ENCODE results near the gene ZNF221. TPM values are rescaled to one million over a fixed set of nuclear protein-coding genes. Genes with fewer than 3 reads are reported as not detected.
A peak's percentile ranks its signal among the peaks of the same experiment; 100 is the strongest.

The ZNF221 gene
- total RNA-seq, result 10 to 100 TPM in 4 of 8 experiments, 1 to 10 TPM in 4; 3.9 to 12.1 (median 10.0) TPM

DNA sequence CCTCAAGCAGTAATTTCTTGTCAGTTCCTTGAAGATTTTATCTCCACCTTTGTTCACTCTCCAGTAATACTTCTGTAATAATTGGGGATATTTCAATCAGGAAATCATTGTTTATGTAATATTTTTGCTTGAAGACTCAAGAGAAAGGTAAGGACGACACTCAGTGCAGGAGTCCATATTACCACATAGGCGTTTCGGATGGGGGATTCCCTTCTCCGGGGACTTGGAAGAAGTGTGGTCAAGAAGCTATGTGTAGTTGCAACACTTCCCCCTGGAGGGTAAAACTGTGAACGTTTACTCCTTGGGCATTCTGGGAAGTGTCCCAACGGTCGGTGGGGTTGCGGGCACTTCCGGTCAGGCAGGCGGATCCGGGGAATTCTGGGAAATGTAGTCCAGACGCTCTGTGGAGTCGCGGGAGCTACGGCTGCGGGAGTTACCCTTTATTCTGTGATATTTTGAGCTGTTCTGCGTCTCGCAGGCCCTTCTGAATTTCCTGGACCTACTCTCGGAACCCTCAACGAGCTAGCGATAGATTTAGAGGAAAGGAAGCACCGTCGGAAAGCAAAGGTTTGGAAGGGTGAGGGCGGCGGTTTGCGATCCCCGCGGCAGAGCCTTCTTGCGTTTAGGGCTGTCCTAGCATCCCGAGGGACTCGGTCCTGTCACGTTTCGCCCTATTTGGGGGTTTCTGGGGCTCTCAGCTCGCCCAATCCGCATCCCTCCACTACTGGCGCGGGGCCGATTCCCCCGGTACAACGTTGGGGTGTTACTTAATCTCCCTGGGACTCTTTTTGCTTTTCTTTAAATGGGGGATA lies at the start of gene ZNF221:
TSS of gene ZNF221 (plus strand) at position 395 of the 812 bp plus-strand sequence. CDS start 11,499 bp downstream, outside the sequence.
- H3K4me3 ChIP-seq, result peak within 1 kb of the TSS; percentile 65 to 100 (median 96)
- ATAC-seq (replicated peaks in 6 of 8), result peak; percentile 97 to 99 (median 99)
- in situ Hi-C loops (cut with MboI; ENCODE audit: low pct_unique_long_range_greater_than_20kb in 2 of 9, low sequenced_read_pairs in 9 of 9, unreplicated experiment in 9 of 9), result no loop called here
- 0 to 5% (median 1%) methylated on average over 1 to 28 of the region's 40 CpGs; no CpG with 5 or more reads in 1 of the 10 experiments for WGBS, 10 experiments
- peak within 1 kb of the TSS; percentile 23 to 77 for H3K27ac ChIP-seq
- peaks cover 0 to 2% of the 10 kb centered on the region in 2 donors for H3K4me1 ChIP-seq (replicated peaks in 1 of 2)

- peak; percentile 93 to 100 (median 99) for ATAC-seq (replicated peaks in 6 of 8)
- WGBS, 10 experiments, result 5 to 81% (median 58%) methylated on average over 1 to 19 of the region's 39 CpGs
These were observed 49.3 kb upstream of the ZNF221 start for GRCh38 chr19:43901395-43902390.

DNA sequence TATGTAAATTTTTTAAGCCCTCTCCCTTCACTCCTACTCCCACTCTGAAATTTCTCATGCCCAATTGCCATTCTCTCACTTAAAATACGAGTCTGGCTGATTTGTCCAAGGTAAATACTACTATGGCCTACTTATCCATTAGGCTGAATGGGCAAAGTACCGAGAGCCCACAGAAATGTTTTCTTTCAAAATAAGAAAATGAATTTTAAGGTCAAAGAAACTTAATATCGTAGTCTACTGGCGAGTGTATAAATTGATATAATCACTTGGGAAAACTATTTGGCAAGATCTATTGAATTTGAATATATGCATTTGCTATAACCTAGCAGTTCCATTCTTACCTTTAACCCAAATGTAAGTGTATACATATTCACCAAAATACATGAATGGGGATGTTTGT lies 48.6 kb upstream of the ZNF221 start:
- Histone ChIP-seq H3K4me3 (peak overlapping the region in 3 of 5 donors; percentile 36 to 61 (median 37)), H3K27ac (no peak overlapping the region), H3K4me1 (replicated peaks in 1 of 2) (no peaks in the 10 kb centered on the region)
- ATAC-seq (replicated peaks in 6 of 8), result no peak
- WGBS, 10 experiments, result 58 to 100% (median 90%) methylated on average over 1 to 4 of the region's 4 CpGs
- in situ Hi-C loops (cut with MboI; ENCODE audit: low pct_unique_long_range_greater_than_20kb in 2 of 9, low sequenced_read_pairs in 9 of 9, unreplicated experiment in 9 of 9), result no loop called here

More at GRCh38 chr19:43901395-43902390, 49.3 kb upstream of the ZNF221 start:
- in situ Hi-C loops (cut with MboI; ENCODE audit: low pct_unique_long_range_greater_than_20kb in 2 of 9, low sequenced_read_pairs in 9 of 9, unreplicated experiment in 9 of 9), result no loop called here
- Histone ChIP-seq H3K4me3 (peak overlapping the region; percentile 36 to 61 (median 46)), H3K27ac (peak overlapping the region; percentile 14 to 50), H3K4me1 (replicated peaks in 1 of 2) (no peaks in the 10 kb centered on the region)

DNA sequence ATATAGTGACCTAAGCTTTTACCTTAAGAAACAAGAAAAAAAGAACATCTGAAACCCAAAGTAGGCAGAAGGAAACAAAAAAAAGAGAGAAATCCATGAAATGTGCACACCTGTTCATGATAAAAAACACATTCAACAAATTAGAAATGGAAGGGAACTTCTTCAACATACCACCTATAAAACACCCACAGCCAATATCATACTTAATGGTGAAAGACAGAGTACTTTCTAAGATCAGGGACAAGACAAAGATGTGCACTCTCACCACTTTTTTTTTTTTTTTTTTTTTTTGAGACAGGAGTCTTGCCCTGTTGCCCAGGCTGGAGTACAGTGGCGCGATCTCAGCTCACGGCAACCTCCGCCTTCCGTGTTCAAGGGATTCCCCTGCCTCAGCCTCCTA lies 45.1 kb upstream of the ZNF221 start:
- no peak overlapping the region for H3K27ac ChIP-seq
- in situ Hi-C loops (cut with MboI; ENCODE audit: low pct_unique_long_range_greater_than_20kb in 2 of 9, low sequenced_read_pairs in 9 of 9, unreplicated experiment in 9 of 9), result no loop called here
- no peak overlapping the region for H3K4me3 ChIP-seq
- no peak for ATAC-seq (replicated peaks in 6 of 8)
- H3K4me1 ChIP-seq (replicated peaks in 1 of 2), result no peaks in the 10 kb centered on the region
- WGBS, 10 experiments, result 80 to 100% (median 97%) methylated on average over 1 to 5 of the region's 5 CpGs; no CpG with 5 or more reads in 4 of the 10 experiments

DNA sequence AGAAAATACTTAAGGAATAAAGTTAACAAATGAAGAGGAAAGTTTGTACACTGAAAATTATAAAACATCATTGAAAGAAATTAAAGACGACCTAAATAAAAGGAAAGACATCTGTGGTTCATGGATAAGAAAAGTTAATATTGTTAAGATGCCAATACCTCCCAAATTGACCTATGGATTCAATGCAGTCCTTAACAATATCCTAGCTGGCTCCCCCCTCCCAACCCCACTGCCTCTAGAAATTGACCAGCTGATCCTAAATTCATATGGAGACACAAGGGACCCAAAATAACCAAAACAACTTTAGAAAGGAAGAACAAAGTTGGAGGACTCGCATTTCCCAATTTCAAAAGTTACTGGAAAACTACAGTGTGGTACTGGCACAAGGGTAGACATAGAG lies 44.3 kb upstream of the ZNF221 start:
- Histone ChIP-seq H3K4me3 (no peak overlapping the region), H3K27ac (no peak overlapping the region), H3K4me1 (replicated peaks in 1 of 2) (no peaks in the 10 kb centered on the region)
- 17 to 100% (median 75%) methylated on average over 1 to 2 of the region's 2 CpGs for WGBS, 10 experiments
- in situ Hi-C loops (cut with MboI; ENCODE audit: low pct_unique_long_range_greater_than_20kb in 2 of 9, low sequenced_read_pairs in 9 of 9, unreplicated experiment in 9 of 9), result no loop called here
- no peak for ATAC-seq (replicated peaks in 6 of 8)

- Histone ChIP-seq H3K4me1 (replicated peaks in 1 of 2) (no peaks in the 10 kb centered on the region), H3K4me3 (no peak overlapping the region), H3K27ac (no peak overlapping the region)
- no peak for ATAC-seq (replicated peaks in 6 of 8)
- in situ Hi-C loops (cut with MboI; ENCODE audit: low pct_unique_long_range_greater_than_20kb in 2 of 9, low sequenced_read_pairs in 9 of 9, unreplicated experiment in 9 of 9), result no loop called here
- 67 to 89% (median 76%) methylated on average over 1 of the region's 1 CpG; no CpG with 5 or more reads in 6 of the 10 experiments for WGBS, 10 experiments
These were observed 42.4 kb upstream of the ZNF221 start for GRCh38 chr19:43908659-43909058.

GRCh38 chr19:43910884-43911283 lies 40.1 kb upstream of the ZNF221 start:
- Histone ChIP-seq H3K27ac (no peak overlapping the region), H3K4me3 (no peak overlapping the region), H3K4me1 (replicated peaks in 1 of 2) (no peaks in the 10 kb centered on the region)
- in situ Hi-C loops (cut with MboI; ENCODE audit: low pct_unique_long_range_greater_than_20kb in 2 of 9, low sequenced_read_pairs in 9 of 9, unreplicated experiment in 9 of 9), result no loop called here
- ATAC-seq (replicated peaks in 6 of 8), result no peak

DNA sequence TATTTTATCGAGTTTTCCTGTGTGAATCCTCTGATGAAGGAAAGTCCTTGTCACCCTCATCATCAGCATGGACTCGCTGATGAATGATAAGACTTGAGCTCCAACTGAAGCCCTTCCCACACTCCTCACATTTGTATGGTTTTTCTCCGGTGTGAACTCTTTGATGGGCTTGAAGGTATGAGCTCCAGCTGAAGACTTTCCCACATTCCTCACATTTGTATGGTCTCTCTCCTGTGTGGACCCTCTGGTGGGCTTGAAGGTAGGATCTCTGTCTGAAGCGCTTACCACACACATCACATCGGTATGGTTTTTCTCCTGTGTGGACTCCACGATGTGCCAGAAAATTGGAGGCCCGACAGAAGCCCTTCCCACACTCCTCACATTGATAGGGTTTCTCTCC lies 37.6 kb upstream of the ZNF221 start:
- no peak overlapping the region for H3K27ac ChIP-seq
- 89 to 100% (median 94%) methylated on average over 2 to 7 of the region's 7 CpGs; no CpG with 5 or more reads in 5 of the 10 experiments for WGBS, 10 experiments
- no peaks in the 10 kb centered on the region for H3K4me1 ChIP-seq (replicated peaks in 1 of 2)
- no peak overlapping the region for H3K4me3 ChIP-seq
- in situ Hi-C loops (cut with MboI; ENCODE audit: low pct_unique_long_range_greater_than_20kb in 2 of 9, low sequenced_read_pairs in 9 of 9, unreplicated experiment in 9 of 9), result no loop called here
- no peak for ATAC-seq (replicated peaks in 6 of 8)

GRCh38 chr19:43914051-43914450 lies 37.0 kb upstream of the ZNF221 start:
- ATAC-seq (replicated peaks in 6 of 8), result no peak
- 100% methylated on average over 1 to 3 of the region's 3 CpGs; no CpG with 5 or more reads in 6 of the 10 experiments for WGBS, 10 experiments
- Histone ChIP-seq H3K4me1 (replicated peaks in 1 of 2) (no peaks in the 10 kb centered on the region), H3K4me3 (no peak overlapping the region), H3K27ac (no peak overlapping the region)
- in situ Hi-C loops (cut with MboI; ENCODE audit: low pct_unique_long_range_greater_than_20kb in 2 of 9, low sequenced_read_pairs in 9 of 9, unreplicated experiment in 9 of 9), result no loop called here

DNA sequence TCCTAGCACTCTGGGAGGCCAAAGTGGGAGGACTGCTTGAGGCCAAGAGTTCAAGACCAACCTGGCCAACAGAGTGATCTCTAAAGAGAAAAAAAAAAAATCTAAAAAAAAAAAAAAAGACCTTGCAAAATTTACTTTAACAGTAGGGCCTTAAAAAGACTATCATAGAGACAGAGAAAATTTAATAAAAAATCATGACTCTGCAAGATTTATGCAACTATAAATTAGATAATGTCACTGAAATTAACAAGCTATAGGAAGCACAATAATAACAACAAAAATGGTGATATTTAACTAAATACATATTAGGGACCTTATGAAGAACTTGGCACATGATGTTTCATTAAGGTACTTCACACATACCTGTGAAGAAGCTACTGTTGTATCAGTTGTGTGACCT lies 27.2 kb upstream of the ZNF221 start:
- no peak for ATAC-seq (replicated peaks in 6 of 8)
- in situ Hi-C loops (cut with MboI; ENCODE audit: low pct_unique_long_range_greater_than_20kb in 2 of 9, low sequenced_read_pairs in 9 of 9, unreplicated experiment in 9 of 9), result no loop called here
- H3K27ac ChIP-seq, result no peak overlapping the region
- no peak overlapping the region for H3K4me3 ChIP-seq
- H3K4me1 ChIP-seq (replicated peaks in 1 of 2), result no peaks in the 10 kb centered on the region

- H3K4me1 ChIP-seq (replicated peaks in 1 of 2), result peaks cover 0 to 3% of the 10 kb centered on the region in 2 donors
- in situ Hi-C loops (cut with MboI; ENCODE audit: low pct_unique_long_range_greater_than_20kb in 2 of 9, low sequenced_read_pairs in 9 of 9, unreplicated experiment in 9 of 9), result no loop called here
These were observed 22.2 kb upstream of the ZNF221 start for GRCh38 chr19:43928820-43929219.

DNA sequence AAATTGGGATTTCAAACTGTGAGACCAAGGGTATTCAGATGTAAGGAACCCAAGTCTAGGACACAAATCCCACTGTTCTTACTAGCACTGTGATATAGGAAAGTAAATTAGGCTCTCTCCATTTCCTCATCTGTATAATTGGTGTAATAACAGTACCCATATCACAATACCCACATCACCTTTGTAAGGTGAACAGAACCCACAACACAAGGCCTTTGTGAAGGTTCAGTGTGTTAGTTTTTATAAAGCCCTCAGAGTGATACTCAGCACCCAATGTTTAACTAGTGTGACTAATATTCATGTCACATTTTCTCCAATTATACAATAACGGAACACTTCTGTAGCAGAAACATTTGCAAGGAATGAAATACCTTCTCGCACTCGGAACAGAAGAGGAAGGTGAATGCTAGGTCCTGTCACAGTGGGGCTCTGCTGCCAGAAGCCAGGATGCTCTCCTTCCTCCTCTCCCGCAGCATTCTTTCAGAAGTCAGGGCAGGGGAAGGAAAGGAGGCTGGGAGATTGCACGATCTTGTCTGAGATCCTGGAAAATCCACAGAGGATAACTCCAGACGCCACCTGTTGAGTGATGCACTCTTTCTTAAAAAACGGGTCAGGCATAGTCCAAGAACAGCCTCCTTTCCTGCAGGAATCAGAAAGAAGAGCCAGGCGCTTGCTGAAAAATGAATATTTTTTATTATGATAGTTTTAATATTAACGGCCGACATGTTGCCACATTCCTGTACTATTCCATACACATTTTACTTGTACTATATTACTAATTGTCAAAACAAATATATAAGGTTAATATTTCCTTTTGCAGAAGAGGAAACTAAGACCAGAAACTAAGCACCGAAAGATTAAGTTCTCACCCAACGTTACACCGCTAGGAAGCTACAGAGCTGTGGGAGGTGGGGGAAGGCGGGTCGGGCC lies 16.7 kb upstream of the ZNF221 start:
- WGBS, 10 experiments, result 0 to 80% (median 20%) methylated on average over 1 to 14 of the region's 15 CpGs; no CpG with 5 or more reads in 1 of the 10 experiments
- H3K27ac ChIP-seq, result peak overlapping the region in 1 of 2 donors; percentile 77
- peak in 2 of 8 experiments; percentile 4 for ATAC-seq (replicated peaks in 6 of 8)
- in situ Hi-C loops (cut with MboI; ENCODE audit: low pct_unique_long_range_greater_than_20kb in 2 of 9, low sequenced_read_pairs in 9 of 9, unreplicated experiment in 9 of 9), result no loop called here
- H3K4me1 ChIP-seq (replicated peaks in 1 of 2), result peaks cover 5 to 7% of the 10 kb centered on the region in 2 donors
- peak overlapping the region; percentile 59 to 79 (median 63) for H3K4me3 ChIP-seq

More at GRCh38 chr19:43928820-43929219, 22.2 kb upstream of the ZNF221 start:
- WGBS, 10 experiments, result 79 to 100% (median 98%) methylated on average over 1 to 5 of the region's 5 CpGs; no CpG with 5 or more reads in 2 of the 10 experiments
- Histone ChIP-seq H3K27ac (no peak overlapping the region), H3K4me3 (no peak overlapping the region)
- ATAC-seq (replicated peaks in 6 of 8), result no peak
